IPS-NIHi7 (cell line): ENCODE results near the gene PLCG1.

Experiments
- DNase-seq: peaks from one replicate; pipeline ENCODE4 v3.0.0; 2012; ENCODE audit warnings: mixed read lengths; ENCODE audit errors: extremely low spot score

PLCG1 gene

GRCh38 chr20:41142245-41142644 is 4.9 kb downstream of the PLCG1 start:
- no peak for DNase-seq

- no peak for DNase-seq
Measured at GRCh38 chr20:41142919-41143318, 5.6 kb downstream of the PLCG1 start.

- DNase-seq: no peak
Measured at GRCh38 chr20:41143354-41143753, 6.0 kb downstream of the PLCG1 start.

- DNase-seq: no peak
Measured at GRCh38 chr20:41145317-41145716, 8.0 kb downstream of the PLCG1 start.

GRCh38 chr20:41145821-41146620 is 8.7 kb downstream of the PLCG1 start:
- no peak for DNase-seq

GRCh38 chr20:41147767-41148191 is 10.4 kb downstream of the PLCG1 start:
- no peak for DNase-seq

- no peak for DNase-seq
Measured at GRCh38 chr20:41148942-41149341, 11.6 kb downstream of the PLCG1 start.

GRCh38 chr20:41150664-41151063 is 13.3 kb downstream of the PLCG1 start:
- no peak for DNase-seq

GRCh38 chr20:41151134-41151869 is 14.0 kb downstream of the PLCG1 start:
- DNase-seq: no peak

GRCh38 chr20:41152108-41152757 is 14.9 kb downstream of the PLCG1 start:
- no peak for DNase-seq

GRCh38 chr20:41154436-41155176 is 17.3 kb downstream of the PLCG1 start:
- DNase-seq: no peak

- no peak for DNase-seq
Measured at GRCh38 chr20:41155261-41155660, 17.9 kb downstream of the PLCG1 start.

GRCh38 chr20:41158082-41158625 is 20.8 kb downstream of the PLCG1 start:
- no peak for DNase-seq

- DNase-seq: no peak
Measured at GRCh38 chr20:41159547-41159946, 22.2 kb downstream of the PLCG1 start.

GRCh38 chr20:41160686-41161085 is 23.3 kb downstream of the PLCG1 start:
- DNase-seq: no peak

GRCh38 chr20:41161886-41162285 is 24.5 kb downstream of the PLCG1 start:
- no peak for DNase-seq

GRCh38 chr20:41162396-41162795 is 25.1 kb downstream of the PLCG1 start:
- no peak for DNase-seq

GRCh38 chr20:41163821-41164220 is 26.5 kb downstream of the PLCG1 start:
- DNase-seq: no peak

GRCh38 chr20:41165001-41165882 is 27.9 kb downstream of the PLCG1 start:
- no peak for DNase-seq
